HCT116 (cell line): ENCODE results near the gene TSPAN33.

Experiments used
- CEBPB ChIP-seq: IDR thresholded peaks from 2 replicates; pipeline ENCODE4 v1.6.1; 2012; ENCODE audit warnings: low read depth
- EGR1 ChIP-seq: IDR thresholded peaks from 2 replicates; pipeline ENCODE4 v1.6.1; 2012; ENCODE audit warnings: low read depth
- EZH2 ChIP-seq: fragments of 200-600 bp; sonication (generic); IDR thresholded peaks from 2 replicates; pipeline ENCODE4 v1.6.1; 2017; ENCODE audit warnings: antibody characterized with exemption, mixed run types
- EZH2phosphoT487 ChIP-seq: fragments of 200-600 bp; IDR thresholded peaks from 2 replicates; pipeline ENCODE4 v1.6.1; 2018; ENCODE audit warnings: antibody characterized with exemption, borderline replicate concordance
- JUND ChIP-seq: IDR thresholded peaks from 2 replicates; pipeline ENCODE4 v1.6.1; 2012
- POLR2A ChIP-seq: IDR thresholded peaks from 2 replicates; pipeline ENCODE4 v1.7.0; 2011; ENCODE audit warnings: borderline replicate concordance; ENCODE audit not compliant: insufficient read depth, insufficient read length; ENCODE audit errors: extremely low read depth
- POLR2AphosphoS5 ChIP-seq: IDR thresholded peaks from 2 replicates; pipeline ENCODE4 v1.6.1; 2011; ENCODE audit warnings: mild to moderate bottlenecking, low read depth, low read length, moderate library complexity
- REST ChIP-seq: IDR thresholded peaks from 2 replicates; pipeline ENCODE4 v1.6.1; 2012; ENCODE audit warnings: low read depth
- SIN3A ChIP-seq: IDR thresholded peaks from 2 replicates; pipeline ENCODE4 v1.6.1; 2012; ENCODE audit warnings: low read depth
- SP1 ChIP-seq: IDR thresholded peaks from 2 replicates; pipeline ENCODE4 v1.6.1; 2012; ENCODE audit warnings: low read depth
- TCF7L2 ChIP-seq: IDR thresholded peaks from 2 replicates; pipeline ENCODE4 v1.7.0; 2011; ENCODE audit warnings: borderline replicate concordance, inconsistent platforms; ENCODE audit not compliant: insufficient read depth, insufficient read length; ENCODE audit errors: extremely low read depth
- YY1 ChIP-seq: IDR thresholded peaks from 2 replicates; pipeline ENCODE4 v1.6.1; 2011; ENCODE audit warnings: low read length, low read depth, moderate library complexity, mild to moderate bottlenecking; ENCODE audit not compliant: insufficient replicate concordance; ENCODE audit errors: extremely low read depth
- TF ChIP-seq, protein P1 (sequence below), 3 experiments: fragments of 200-600 bp in 1 of 3; sonication (generic) in 1 of 3; IDR thresholded peaks in 2 of 3; conservative IDR thresholded peaks in 1 of 3; 2 replicates each; pipeline ENCODE4 v1.5.1; 2012 to 2017; ENCODE audit warnings: low read depth in 2 of 3, low read length in 2 of 3, antibody characterized with exemption in 1 of 3, borderline replicate concordance in 1 of 3, control low read depth in 1 of 3, mild to moderate bottlenecking in 1 of 3, mixed read lengths in 1 of 3, mixed run types in 1 of 3, moderate library complexity in 1 of 3; ENCODE audit not compliant: insufficient read depth in 1 of 3
- TF ChIP-seq, protein P2 (sequence below): IDR thresholded peaks from 2 replicates; pipeline ENCODE4 v1.6.1; 2012

GRCh38 chr7:129134356-129134987 is 10.0 kb upstream of the TSPAN33 start:
- no peak for TF ChIP-seq POLR2A
- no peak for TF ChIP-seq SP1
- no peak for TF ChIP-seq POLR2AphosphoS5
- TF ChIP-seq, protein P1, sequence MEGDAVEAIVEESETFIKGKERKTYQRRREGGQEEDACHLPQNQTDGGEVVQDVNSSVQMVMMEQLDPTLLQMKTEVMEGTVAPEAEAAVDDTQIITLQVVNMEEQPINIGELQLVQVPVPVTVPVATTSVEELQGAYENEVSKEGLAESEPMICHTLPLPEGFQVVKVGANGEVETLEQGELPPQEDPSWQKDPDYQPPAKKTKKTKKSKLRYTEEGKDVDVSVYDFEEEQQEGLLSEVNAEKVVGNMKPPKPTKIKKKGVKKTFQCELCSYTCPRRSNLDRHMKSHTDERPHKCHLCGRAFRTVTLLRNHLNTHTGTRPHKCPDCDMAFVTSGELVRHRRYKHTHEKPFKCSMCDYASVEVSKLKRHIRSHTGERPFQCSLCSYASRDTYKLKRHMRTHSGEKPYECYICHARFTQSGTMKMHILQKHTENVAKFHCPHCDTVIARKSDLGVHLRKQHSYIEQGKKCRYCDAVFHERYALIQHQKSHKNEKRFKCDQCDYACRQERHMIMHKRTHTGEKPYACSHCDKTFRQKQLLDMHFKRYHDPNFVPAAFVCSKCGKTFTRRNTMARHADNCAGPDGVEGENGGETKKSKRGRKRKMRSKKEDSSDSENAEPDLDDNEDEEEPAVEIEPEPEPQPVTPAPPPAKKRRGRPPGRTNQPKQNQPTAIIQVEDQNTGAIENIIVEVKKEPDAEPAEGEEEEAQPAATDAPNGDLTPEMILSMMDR (IDR thresholded peaks at IDR 0.05 in 2 of 3, conservative IDR thresholded peaks at IDR 0.05 in 1 of 3; ENCODE audit: borderline replicate concordance in 1 of 3, insufficient read depth in 1 of 3, low read depth in 2 of 3, low read length in 2 of 3), result no peak
- TF ChIP-seq EGR1, result no peak
- no peak for TF ChIP-seq EZH2
- TF ChIP-seq TCF7L2, result no peak
- TF ChIP-seq, protein P2, sequence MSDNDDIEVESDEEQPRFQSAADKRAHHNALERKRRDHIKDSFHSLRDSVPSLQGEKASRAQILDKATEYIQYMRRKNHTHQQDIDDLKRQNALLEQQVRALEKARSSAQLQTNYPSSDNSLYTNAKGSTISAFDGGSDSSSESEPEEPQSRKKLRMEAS, result no peak
- no peak for TF ChIP-seq EZH2phosphoT487
- no peak for TF ChIP-seq JUND
- TF ChIP-seq CEBPB, result no peak
- no peak for TF ChIP-seq REST
- TF ChIP-seq SIN3A, result no peak
- no peak for TF ChIP-seq YY1
